ENCODE data around the gene LTN1. TPM values are rescaled to one million over a fixed set of nuclear protein-coding genes. Genes with fewer than 3 reads are reported as not detected.
A peak's percentile ranks its signal among the peaks of the same experiment; 100 is the strongest.
"Not testable (repeated sequence)": the region's sequence is repeated elsewhere in the genome, so short reads cannot be mapped to it uniquely, and the experiment has no call there.

LTN1 gene
- total RNA-seq, 1 donor from 2014 or later = 25.6 TPM

DNA sequence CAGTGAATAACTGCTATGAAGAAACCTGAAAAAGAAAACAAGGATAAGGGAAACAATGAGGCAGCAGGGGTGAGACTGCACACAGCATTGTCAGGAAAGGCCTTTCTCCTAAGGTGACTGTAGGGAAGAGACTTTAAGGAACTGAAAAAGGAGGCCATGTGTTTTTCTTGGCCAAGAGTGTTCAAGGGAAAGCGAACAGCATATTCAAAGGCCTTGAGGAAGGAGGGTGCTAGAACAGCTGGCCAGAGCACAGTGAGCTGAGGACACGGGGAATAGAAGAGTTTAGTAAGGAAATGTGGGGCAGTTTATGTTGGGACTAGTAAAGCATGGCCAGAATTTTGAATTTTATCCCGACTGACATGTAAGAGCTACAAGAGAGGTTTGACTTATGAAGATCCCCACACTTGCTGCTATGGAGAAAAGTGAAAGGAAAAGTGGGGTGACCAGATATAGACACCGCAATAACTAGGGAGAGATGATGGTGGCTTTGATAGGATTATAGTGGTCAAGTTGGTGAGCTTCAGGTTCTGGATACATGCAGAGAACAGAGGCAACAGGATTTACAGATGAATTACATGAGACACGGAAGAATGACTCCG, 25.1 kb upstream of the LTN1 start:
- Mint-ChIP-seq H3K9me3 (no peaks in the 10 kb centered on the region), H3K27me3 (ENCODE audit: insufficient read depth) (no peaks in the 10 kb centered on the region), H3K4me1 (ENCODE audit: low read depth) (peaks cover 23% of the 10 kb centered on the region), H3K4me3 (peak overlapping the region; percentile 91), H3K27ac (peak overlapping the region; percentile 79), H3K36me3 (ENCODE audit: low read depth) (peaks cover 9% of the 10 kb centered on the region)
- no peak for DNase-seq (ENCODE audit: low spot score)
- intact Hi-C loops (cut with micrococcal nuclease) = loop anchor here (1.0 kb wide), 2 partner anchors 15 to 24 kb away; no protein-coding TSS in a partner anchor

DNA sequence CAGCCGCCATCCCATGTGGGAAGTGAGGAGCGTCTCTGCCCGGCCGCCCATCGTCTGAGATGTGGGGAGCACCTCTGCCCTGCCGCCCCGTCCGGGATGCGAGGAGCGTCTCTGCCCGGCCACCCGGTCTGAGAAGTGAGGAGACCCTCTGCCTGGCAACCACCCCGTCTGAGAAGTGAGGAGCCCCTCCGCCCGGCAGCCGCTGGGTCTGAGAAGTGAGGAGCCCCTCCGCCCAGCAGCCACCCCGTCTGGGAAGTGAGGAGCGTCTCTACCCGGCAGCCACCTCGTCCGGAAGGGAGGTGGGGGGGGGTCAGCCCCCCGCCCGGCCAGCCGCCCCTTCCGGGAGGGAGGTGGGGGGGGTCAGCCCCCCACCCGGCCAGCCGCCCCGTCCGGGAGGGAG, 18.6 kb upstream of the LTN1 start:
- not testable (repeated sequence) for H3K36me3 Mint-ChIP-seq (ENCODE audit: low read depth); H3K4me3 Mint-ChIP-seq; H3K27ac Mint-ChIP-seq

GRCh38 chr21:29008367-29008766, 15.7 kb upstream of the LTN1 start:
- no peaks in the 10 kb centered on the region for H3K27me3 Mint-ChIP-seq (ENCODE audit: insufficient read depth)
- DNase-seq (ENCODE audit: low spot score) = no peak
- no peak overlapping the region for H3K27ac Mint-ChIP-seq
- intact Hi-C loops (cut with micrococcal nuclease) = no loop called here
- H3K4me3 Mint-ChIP-seq = no peak overlapping the region
- H3K9me3 Mint-ChIP-seq = no peaks in the 10 kb centered on the region
- no peaks in the 10 kb centered on the region for H3K4me1 Mint-ChIP-seq (ENCODE audit: low read depth)
- peaks cover 8% of the 10 kb centered on the region for H3K36me3 Mint-ChIP-seq (ENCODE audit: low read depth)

More for the DNA sequence above, 18.6 kb upstream of the LTN1 start:
- intact Hi-C loops (cut with micrococcal nuclease); H3K27me3 Mint-ChIP-seq (ENCODE audit: insufficient read depth); DNase-seq (ENCODE audit: low spot score); H3K4me1 Mint-ChIP-seq (ENCODE audit: low read depth); H3K9me3 Mint-ChIP-seq: not testable (repeated sequence)

DNA sequence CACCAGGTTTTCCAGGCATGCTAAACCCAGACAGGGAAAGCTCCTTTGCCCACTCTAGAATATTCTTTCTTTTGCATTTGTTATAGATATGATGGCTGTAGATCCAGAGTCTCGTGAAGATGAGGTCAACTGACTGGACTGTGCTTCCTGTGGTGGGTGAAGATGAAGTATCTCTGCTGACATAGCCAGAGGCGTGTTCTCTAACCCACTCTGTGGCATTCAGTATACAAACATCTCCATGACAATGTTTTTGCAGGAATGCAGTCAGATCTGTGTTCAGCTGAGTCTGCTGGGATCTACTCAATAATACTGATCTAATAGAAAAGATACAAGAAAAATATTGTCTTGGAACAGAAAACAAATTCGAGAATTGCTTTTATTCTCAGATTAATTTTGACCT, 15.1 kb upstream of the LTN1 start:
- peaks cover 8% of the 10 kb centered on the region for H3K36me3 Mint-ChIP-seq (ENCODE audit: low read depth)
- H3K9me3 Mint-ChIP-seq = no peaks in the 10 kb centered on the region
- no peak overlapping the region for H3K27ac Mint-ChIP-seq
- H3K4me1 Mint-ChIP-seq (ENCODE audit: low read depth) = no peaks in the 10 kb centered on the region
- no peaks in the 10 kb centered on the region for H3K27me3 Mint-ChIP-seq (ENCODE audit: insufficient read depth)
- H3K4me3 Mint-ChIP-seq = no peak overlapping the region
- intact Hi-C loops (cut with micrococcal nuclease) = no loop called here
- DNase-seq (ENCODE audit: low spot score) = no peak

- no peak for DNase-seq (ENCODE audit: low spot score)
- no peak overlapping the region for H3K4me3 Mint-ChIP-seq
Measured at GRCh38 chr21:29007135-29007534, 14.5 kb upstream of the LTN1 start.

GRCh38 chr21:29005696-29006095, 13.0 kb upstream of the LTN1 start:
- Mint-ChIP-seq H3K27me3 (ENCODE audit: insufficient read depth) (no peaks in the 10 kb centered on the region), H3K27ac (no peak overlapping the region), H3K4me1 (ENCODE audit: low read depth) (peaks cover 5% of the 10 kb centered on the region), H3K9me3 (no peaks in the 10 kb centered on the region), H3K36me3 (ENCODE audit: low read depth) (peaks cover 10% of the 10 kb centered on the region), H3K4me3 (no peak overlapping the region)
- DNase-seq (ENCODE audit: low spot score) = no peak
- intact Hi-C loops (cut with micrococcal nuclease) = no loop called here

More at GRCh38 chr21:29007135-29007534, 14.5 kb upstream of the LTN1 start:
- no peaks in the 10 kb centered on the region for H3K9me3 Mint-ChIP-seq
- H3K27me3 Mint-ChIP-seq (ENCODE audit: insufficient read depth) = no peaks in the 10 kb centered on the region
- peaks cover 5% of the 10 kb centered on the region for H3K4me1 Mint-ChIP-seq (ENCODE audit: low read depth)
- H3K27ac Mint-ChIP-seq = no peak overlapping the region
- intact Hi-C loops (cut with micrococcal nuclease) = no loop called here
- peaks cover 10% of the 10 kb centered on the region for H3K36me3 Mint-ChIP-seq (ENCODE audit: low read depth)

DNA sequence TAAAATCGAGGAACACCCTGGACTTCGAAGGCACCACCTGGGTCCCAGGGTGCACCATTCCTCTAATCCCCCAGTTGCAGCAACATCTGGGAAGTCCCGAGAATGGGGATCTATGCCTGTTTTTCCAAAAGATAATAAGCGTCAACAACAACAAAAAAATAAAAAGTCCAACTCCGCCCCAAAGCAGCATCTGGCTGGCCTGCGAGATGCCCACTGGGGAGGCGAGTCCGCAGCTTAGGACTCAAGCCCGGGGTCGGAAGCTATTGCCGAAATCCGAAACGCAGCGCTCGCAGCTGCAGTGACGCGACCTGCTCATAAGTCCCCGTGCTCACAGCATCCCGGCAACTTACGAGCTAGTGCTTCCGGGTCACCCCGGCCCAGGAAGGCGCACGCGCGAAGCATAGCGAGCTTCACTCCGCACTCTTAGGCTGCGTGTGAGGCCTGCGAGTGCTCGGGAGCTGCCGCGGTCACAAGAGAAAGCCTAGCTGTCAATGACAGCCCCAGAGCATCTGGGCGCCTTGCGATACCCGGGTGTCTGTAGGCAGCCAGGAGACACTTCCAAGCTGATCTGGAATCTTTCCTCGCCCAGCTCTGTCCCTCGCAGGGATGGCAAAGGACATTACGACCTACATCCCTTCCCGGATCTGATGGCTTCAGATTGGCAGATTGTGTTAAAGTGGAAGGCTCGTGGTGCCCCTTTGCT, 9.9 kb upstream of the LTN1 start:
- Mint-ChIP-seq H3K27me3 (ENCODE audit: insufficient read depth) (no peaks in the 10 kb centered on the region), H3K4me1 (ENCODE audit: low read depth) (peaks cover 5% of the 10 kb centered on the region), H3K9me3 (no peaks in the 10 kb centered on the region), H3K36me3 (ENCODE audit: low read depth) (peaks cover 4% of the 10 kb centered on the region), H3K4me3 (peak overlapping the region; percentile 90), H3K27ac (peak overlapping the region; percentile 97)
- intact Hi-C loops (cut with micrococcal nuclease) = loop anchor here (1.0 to 2.0 kb wide), 4 partner anchors 9 to 70 kb away; partner anchors contain the start of genes CCT8 and USP16
- peak; percentile 93 for DNase-seq (ENCODE audit: low spot score)

GRCh38 chr21:28993293-28993629, 584 bp upstream of the LTN1 start:
- intact Hi-C loops (cut with micrococcal nuclease) = loop anchor here (1.0 to 2.0 kb wide), 6 partner anchors 9 to 308 kb away; partner anchors contain the start of gene CCT8
- H3K27ac Mint-ChIP-seq = peak overlapping the region; percentile 97
- peaks cover 4% of the 10 kb centered on the region for H3K36me3 Mint-ChIP-seq (ENCODE audit: low read depth)
- no peak for DNase-seq (ENCODE audit: low spot score)
- H3K27me3 Mint-ChIP-seq (ENCODE audit: insufficient read depth) = no peaks in the 10 kb centered on the region
- H3K4me1 Mint-ChIP-seq (ENCODE audit: low read depth) = peaks cover 43% of the 10 kb centered on the region
- H3K4me3 Mint-ChIP-seq = peak overlapping the region; percentile 97
- no peaks in the 10 kb centered on the region for H3K9me3 Mint-ChIP-seq

GRCh38 chr21:28991861-28992525, 684 bp downstream of the LTN1 start:
- peak overlapping the region; percentile 97 for H3K27ac Mint-ChIP-seq
- no peak for DNase-seq (ENCODE audit: low spot score)
- H3K9me3 Mint-ChIP-seq = no peaks in the 10 kb centered on the region
- intact Hi-C loops (cut with micrococcal nuclease) = loop anchor here (1.0 to 2.0 kb wide), 4 partner anchors 32 to 309 kb away; partner anchors contain the start of genes CCT8 and USP16
- H3K4me3 Mint-ChIP-seq = peak overlapping the region; percentile 97
- no peaks in the 10 kb centered on the region for H3K27me3 Mint-ChIP-seq (ENCODE audit: insufficient read depth)
- peaks cover 4% of the 10 kb centered on the region for H3K36me3 Mint-ChIP-seq (ENCODE audit: low read depth)
- peaks cover 47% of the 10 kb centered on the region for H3K4me1 Mint-ChIP-seq (ENCODE audit: low read depth)

GRCh38 chr21:28988146-28988545, 4.5 kb downstream of the LTN1 start:
- intact Hi-C loops (cut with micrococcal nuclease); DNase-seq (ENCODE audit: low spot score); H3K27ac Mint-ChIP-seq; H3K27me3 Mint-ChIP-seq (ENCODE audit: insufficient read depth); H3K4me3 Mint-ChIP-seq; H3K9me3 Mint-ChIP-seq: not testable (repeated sequence)
- Mint-ChIP-seq H3K36me3 (ENCODE audit: low read depth) (peaks cover 16% of the 10 kb centered on the region), H3K4me1 (ENCODE audit: low read depth) (peaks cover 39% of the 10 kb centered on the region)

GRCh38 chr21:28986677-28987076, 6.0 kb downstream of the LTN1 start:
- H3K27ac Mint-ChIP-seq = no peak overlapping the region
- no peak for DNase-seq (ENCODE audit: low spot score)
- H3K4me1 Mint-ChIP-seq (ENCODE audit: low read depth) = peaks cover 32% of the 10 kb centered on the region
- intact Hi-C loops (cut with micrococcal nuclease) = no loop called here
- no peaks in the 10 kb centered on the region for H3K9me3 Mint-ChIP-seq
- H3K4me3 Mint-ChIP-seq = no peak overlapping the region
- peaks cover 24% of the 10 kb centered on the region for H3K36me3 Mint-ChIP-seq (ENCODE audit: low read depth)
- no peaks in the 10 kb centered on the region for H3K27me3 Mint-ChIP-seq (ENCODE audit: insufficient read depth)

GRCh38 chr21:28982637-28983036, 10.0 kb downstream of the LTN1 start:
- no peaks in the 10 kb centered on the region for H3K27me3 Mint-ChIP-seq (ENCODE audit: insufficient read depth)
- no peak for DNase-seq (ENCODE audit: low spot score)
- H3K9me3 Mint-ChIP-seq = no peaks in the 10 kb centered on the region
- no peaks in the 10 kb centered on the region for H3K4me1 Mint-ChIP-seq (ENCODE audit: low read depth)
- intact Hi-C loops (cut with micrococcal nuclease) = no loop called here
- peaks cover 32% of the 10 kb centered on the region for H3K36me3 Mint-ChIP-seq (ENCODE audit: low read depth)
- H3K4me3 Mint-ChIP-seq = no peak overlapping the region
- no peak overlapping the region for H3K27ac Mint-ChIP-seq

DNA sequence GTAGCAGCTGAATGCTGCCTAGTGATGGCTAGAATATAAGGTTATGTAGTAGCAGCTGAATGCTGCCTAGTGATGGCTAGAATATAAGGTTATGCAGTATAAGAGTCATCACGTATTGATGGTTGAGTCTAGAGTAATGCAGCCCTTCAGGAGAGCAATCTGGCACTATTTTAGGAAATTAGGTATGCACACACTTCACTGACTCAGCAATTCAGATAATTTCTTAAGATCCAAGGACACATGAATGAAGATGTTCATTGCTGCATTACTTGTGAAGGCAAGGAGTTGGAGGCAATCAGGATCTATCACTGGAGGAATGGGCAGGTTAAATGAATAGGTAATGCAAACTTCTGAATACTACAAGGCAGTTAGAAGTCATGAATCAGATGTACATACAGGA, 13.6 kb downstream of the LTN1 start:
- no peak for DNase-seq (ENCODE audit: low spot score)
- Mint-ChIP-seq H3K4me3 (no peak overlapping the region), H3K4me1 (ENCODE audit: low read depth) (peaks cover 6% of the 10 kb centered on the region), H3K27me3 (ENCODE audit: insufficient read depth) (no peaks in the 10 kb centered on the region), H3K36me3 (ENCODE audit: low read depth) (peaks cover 35% of the 10 kb centered on the region), H3K9me3 (no peaks in the 10 kb centered on the region), H3K27ac (no peak overlapping the region)
- intact Hi-C loops (cut with micrococcal nuclease) = no loop called here

Data from activated T-helper 1 cell treated with anti-CD3 and anti-CD28 coated beads, Interleukin-12 subunit alpha, Interleukin-12 subunit beta, Interleukin-2, Interleukin-4 antibody, amounts not matched to agents 30 ng/mL and 10 ng/mL and 1 ng/mL, durations not matched to agents 14 hours and 24 hours and 36 hours (primary cell).